Measurements from ENCODE around the gene ASH1L.
"Not testable (repeated sequence)": the region's sequence is repeated elsewhere in the genome, so short reads cannot be mapped to it uniquely, and the experiment has no call there.

The ASH1L gene

DNA sequence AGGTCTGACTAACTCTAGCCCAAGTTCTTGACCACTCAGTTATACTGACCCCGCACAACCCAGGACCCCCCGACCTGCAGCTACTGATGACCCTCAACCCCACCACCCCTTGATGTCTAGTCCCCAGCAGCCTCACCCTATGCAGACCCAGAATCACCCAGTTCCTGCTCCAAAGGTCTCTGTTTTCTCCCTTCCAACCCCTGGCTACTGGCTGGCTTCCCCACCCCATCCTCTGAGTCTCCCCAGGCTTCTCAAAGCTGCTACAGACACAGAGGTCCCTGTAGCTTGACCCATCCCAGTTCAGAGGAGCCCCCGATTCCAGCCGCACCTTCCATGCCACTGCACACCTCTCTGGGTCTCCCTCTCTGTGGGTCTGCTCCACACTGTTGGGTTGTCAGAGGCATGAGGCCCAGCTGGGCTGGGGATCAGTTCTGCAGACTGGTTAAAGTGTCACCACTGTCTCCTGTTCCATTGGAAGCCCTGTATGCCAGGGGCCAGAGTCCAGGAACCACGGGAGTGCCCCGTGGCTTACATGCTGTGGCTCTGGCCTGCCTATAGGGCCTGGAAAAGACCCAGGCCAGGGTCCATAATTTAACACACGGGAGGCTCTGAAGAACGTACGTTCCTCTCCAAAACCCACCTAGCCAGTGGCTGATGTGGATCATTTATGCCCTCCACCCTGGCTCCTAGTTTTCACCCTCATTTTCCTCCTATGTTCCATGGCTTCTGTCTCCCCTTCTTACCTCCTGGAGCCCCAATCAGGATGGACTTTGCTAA lies 261.9 kb downstream of the ASH1L start:
- DNase-seq: no peak

DNA sequence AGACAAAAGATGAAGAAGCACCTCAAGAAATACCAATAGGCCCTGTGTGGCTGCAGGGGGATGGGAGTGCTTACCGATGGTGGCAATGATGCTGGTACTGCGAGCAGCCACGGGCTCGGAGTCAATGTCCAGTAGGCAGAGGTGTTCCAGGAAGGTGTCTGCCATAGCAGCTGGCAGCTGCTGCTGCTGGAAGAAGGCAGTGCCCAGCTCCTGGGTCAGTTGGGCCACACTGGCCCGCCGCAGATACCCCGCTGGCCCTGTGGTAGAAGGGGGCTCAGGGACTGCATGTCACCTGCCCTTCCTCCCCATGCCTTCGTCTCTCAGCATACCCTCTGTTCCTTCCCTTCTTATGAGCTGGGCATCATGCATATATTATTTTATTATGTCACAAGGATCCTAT lies 262.6 kb downstream of the ASH1L start:
- DNase-seq: no peak

DNA sequence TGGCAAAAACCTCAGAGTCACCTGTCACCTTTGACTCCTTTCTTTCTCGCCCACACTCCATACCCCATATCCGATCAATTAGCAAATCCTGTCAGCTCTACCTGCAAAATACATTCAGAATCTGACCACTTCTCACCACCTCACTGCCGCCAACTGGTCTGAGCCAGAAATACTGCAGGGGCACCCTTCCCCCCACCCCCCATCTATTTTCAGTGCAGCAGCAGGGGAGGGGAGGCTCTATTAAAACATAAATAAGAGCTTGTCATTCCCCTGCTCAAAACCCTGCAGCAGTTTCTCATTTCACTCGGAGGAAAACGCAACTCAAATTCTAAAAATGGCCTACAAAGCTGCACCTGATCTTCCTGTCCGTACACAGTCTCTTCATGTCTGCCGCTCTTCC lies 265.2 kb downstream of the ASH1L start:
- DNase-seq: no peak

DNA sequence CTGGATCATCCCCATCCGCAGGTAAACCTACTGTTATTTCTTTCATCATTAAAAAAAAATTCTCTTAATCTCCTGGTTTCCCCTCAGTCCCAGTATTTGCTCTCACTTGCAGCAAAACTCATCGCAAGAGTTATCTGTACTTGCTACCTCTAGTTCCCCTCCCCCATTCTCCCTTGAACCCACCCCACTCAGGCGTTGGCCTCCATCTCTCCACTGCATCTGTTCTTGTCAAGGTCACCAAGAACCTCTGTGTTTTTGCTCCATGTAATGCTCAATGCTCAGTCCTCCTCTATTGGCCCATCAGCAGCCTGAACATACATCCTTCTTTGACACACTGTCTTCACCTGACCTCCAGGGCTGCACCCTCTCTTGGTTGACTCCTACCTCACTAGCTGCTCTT lies 265.9 kb downstream of the ASH1L start:
- DNase-seq: no peak

DNA sequence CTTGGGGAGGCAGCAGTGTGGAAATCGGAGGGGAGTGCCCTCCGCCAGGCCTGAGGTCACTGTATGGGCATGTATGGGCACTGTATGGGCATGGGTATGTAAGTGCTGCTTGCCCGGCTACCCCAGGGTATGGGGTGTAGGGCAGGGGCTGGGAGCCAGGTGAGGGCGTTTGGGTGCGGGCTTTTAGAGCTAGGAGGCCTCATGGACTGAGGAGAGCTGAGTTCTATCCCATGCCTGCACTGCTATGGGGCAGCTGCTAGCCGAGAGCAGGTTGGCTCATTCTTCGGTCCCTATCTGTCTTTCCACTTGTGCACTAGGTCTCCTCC lies 266.7 kb downstream of the ASH1L start:
- no peak for DNase-seq

DNA sequence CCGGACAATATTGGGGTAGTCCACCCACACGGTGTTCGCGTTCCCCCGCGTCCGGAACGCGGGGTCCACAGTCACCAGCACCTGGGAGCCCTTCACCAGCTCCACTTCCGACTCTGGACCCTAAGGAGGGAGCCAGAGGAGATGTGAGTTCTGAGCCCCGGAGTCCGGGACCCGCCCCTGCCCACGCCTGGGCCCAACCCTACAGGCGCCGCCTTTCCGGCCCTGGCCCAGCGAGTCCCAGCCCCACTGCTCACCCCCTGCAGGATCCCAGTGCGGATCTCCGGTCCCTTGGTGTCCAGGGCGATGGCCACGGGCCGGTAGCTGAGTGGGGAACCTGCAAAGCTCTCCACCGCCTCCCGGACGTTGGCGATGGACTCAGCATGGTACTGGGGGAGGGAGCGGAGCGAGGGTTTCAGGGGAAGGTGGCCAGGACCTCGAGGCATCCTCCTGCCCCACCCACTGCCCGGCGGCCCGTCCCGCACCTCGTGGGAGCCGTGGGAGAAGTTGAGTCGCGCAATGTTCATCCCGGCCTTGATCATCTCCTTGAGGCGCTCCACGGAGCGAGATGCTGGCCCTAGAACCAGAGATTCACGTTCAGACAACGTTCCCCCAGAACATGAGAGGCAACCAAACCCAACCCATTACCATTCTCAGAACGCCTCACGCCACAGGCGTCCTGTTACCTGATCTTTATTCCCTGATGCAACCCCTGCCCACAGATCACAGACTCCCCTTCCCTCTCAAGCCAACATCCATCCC lies 267.2 kb downstream of the ASH1L start:
- DNase-seq: no peak

DNA sequence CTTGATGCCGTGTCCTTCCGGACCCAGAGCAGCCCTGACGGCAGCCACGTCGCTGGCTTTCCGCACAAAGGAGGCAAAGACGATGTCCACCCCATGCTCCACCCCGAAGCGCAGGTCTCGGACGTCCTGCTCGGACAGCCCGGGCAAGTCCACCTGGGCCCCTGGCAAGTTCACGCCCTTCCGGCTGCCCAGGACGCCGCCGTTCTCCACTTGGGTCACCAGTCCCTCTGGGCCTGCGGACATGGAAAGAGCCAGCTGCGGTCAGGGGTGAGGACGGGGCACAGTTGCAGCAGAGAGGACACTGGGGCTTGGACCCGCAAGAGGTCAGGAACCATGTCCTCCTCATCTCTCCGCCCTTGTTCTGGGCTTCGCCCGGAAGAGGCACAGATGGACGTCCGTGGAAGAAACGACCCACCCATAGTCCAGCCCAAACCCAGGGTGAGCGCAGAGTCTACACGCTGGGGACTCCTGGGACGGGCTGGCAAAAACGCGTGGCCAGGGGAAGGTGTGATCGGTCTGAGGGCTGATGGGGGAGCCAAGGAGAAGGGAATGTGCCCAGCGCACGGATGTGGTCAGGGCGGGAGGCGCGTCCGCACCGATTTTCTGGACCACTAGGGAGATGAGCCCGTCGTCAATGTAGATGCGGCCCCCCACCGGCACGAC lies 268.0 kb downstream of the ASH1L start:
- no peak for DNase-seq

DNA sequence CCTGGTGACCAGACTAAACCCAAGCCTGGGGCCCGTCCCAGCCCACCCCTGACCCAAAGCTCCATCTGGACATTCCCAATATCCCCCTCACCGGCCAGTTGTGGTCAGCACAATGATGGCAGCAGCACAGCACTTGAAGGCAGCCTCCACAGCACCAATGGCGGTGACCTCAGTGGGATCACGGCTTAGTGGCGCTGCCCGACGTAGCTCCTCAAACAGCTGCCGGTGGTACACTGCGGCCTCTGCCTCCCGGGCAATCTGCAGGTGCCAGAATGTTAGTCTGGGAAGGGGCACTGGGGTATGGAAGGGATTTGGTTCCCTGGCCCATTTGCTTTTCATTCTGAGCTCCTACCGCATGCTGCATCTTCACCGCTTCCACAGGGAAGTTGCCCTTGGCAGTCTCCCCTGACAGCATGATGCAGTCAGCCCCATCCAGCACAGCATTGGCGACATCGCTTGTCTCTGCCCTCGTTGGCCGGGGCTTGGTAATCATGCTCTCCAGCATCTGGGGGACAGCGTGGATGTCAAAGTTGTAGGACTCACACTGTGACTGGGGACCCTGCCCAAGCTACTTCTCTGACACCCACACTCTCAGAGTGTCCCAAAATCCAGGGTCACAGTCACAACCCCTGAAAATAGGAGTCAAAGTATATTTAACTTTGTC lies 269.4 kb downstream of the ASH1L start:
- no peak for DNase-seq

DNA sequence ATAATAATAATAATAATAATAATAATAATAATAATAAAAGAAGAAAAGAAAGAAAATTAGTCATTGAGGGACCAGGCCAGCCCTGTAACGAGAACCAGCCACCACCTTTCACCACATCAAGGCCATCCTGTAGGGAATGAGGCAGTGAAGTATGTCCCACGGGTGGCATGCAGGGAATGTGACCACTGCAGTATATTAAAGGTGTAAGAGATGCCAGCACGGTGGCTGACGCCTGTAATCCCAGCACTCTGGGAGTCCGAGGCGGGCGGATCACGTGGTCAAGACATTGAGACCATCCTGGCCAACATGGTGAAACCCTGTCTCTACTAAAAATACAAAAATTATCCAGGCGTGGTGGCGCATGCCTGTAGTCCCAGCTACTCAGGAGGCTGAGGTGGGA lies 271.6 kb downstream of the ASH1L start:
- DNase-seq: not testable (repeated sequence)

DNA sequence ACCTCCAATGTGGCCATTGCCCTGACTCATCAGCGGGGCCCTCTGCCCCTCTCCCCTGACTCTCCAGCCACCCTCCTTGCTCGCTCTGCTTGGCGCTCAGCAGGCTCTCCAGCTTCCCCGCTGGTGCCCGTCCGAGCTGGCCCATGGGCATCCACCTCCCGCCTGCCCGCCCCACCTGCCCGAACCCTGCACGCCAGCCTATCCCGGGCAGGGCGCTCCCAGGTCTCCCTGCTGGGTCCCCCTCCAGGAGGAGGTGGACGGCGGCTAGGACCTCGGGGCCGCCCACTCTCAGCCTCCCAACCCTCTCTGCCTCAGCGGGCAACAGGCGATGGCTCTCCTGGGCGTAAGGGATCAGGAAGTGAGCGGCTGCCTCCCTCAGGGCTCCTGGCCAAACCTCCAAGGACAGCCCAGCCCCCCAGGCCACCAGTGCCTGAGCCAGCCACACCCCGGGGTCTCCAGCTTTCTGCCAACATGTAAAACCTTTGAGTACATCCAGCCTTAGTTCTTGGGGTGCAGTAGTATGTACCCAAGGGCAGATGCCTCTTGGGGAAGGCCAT lies 274.5 kb downstream of the ASH1L start:
- DNase-seq: no peak

DNA sequence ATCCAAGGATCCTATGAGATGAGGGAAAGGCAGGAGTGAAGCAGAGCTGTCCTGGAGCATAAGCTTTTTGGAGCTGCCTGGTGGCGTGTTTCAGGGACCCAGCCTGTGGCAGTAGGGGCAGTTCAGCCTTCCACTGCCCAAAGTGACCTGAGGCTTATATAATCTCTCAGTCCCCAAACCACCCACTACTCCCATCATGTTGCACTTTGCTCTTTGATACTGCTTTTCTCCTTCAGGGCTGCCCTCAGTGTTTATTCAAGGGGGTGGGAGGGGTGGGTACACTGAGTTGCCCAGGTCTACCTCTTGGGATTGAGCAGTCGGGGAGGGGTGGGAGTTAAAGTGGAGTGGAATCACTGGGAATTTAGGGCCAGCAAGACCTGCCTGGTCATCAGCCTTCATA lies 276.1 kb downstream of the ASH1L start:
- DNase-seq: no peak

DNA sequence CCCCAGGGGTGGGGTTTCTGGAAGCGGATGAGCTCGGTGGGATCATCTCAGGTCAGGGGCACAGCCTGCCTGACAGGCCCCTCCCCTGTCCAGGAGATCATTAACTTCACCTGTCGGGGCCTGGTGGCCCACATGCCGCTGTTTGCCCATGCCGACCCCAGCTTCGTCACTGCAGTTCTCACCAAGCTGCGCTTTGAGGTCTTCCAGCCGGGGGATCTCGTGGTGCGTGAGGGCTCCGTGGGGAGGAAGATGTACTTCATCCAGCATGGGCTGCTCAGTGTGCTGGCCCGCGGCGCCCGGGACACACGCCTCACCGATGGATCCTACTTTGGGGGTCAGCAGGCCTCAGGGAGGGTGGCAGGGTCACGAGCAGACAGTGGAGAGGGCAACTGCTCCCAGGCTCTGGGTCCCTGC lies 277.0 kb downstream of the ASH1L start:
- DNase-seq: no peak

Data from CD4-positive, alpha-beta T cell treated with Interleukin-17A for 4 hours (primary cell).